ENCODE data around the gene RBBP8NL.

RBBP8NL gene

GRCh38 chr20:62398120-62398821, 29.1 kb downstream of the RBBP8NL start:
- in situ Hi-C loops (cut with MboI; ENCODE audit: low sequenced_read_pairs): no loop called here

GRCh38 chr20:62396367-62397239, 30.7 kb downstream of the RBBP8NL start:
- in situ Hi-C loops (cut with MboI; ENCODE audit: low sequenced_read_pairs): no loop called here

- in situ Hi-C loops (cut with MboI; ENCODE audit: low sequenced_read_pairs): no loop called here
Observed at GRCh38 chr20:62395311-62396242, 31.8 kb downstream of the RBBP8NL start.

- in situ Hi-C loops (cut with MboI; ENCODE audit: low sequenced_read_pairs): no loop called here
Observed at GRCh38 chr20:62394248-62395245, 32.8 kb downstream of the RBBP8NL start.

GRCh38 chr20:62393830-62394229, 33.5 kb downstream of the RBBP8NL start:
- in situ Hi-C loops (cut with MboI; ENCODE audit: low sequenced_read_pairs): no loop called here

GRCh38 chr20:62393335-62393665, 34.0 kb downstream of the RBBP8NL start:
- in situ Hi-C loops (cut with MboI; ENCODE audit: low sequenced_read_pairs): no loop called here

- in situ Hi-C loops (cut with MboI; ENCODE audit: low sequenced_read_pairs): no loop called here
Observed at GRCh38 chr20:62392621-62393334, 34.6 kb downstream of the RBBP8NL start.

GRCh38 chr20:62392077-62392418, 35.3 kb downstream of the RBBP8NL start:
- in situ Hi-C loops (cut with MboI; ENCODE audit: low sequenced_read_pairs): no loop called here

GRCh38 chr20:62391165-62392076, 35.9 kb downstream of the RBBP8NL start:
- in situ Hi-C loops (cut with MboI; ENCODE audit: low sequenced_read_pairs): no loop called here

- in situ Hi-C loops (cut with MboI; ENCODE audit: low sequenced_read_pairs): no loop called here
Observed at GRCh38 chr20:62390317-62391164, 36.8 kb downstream of the RBBP8NL start.

GRCh38 chr20:62389601-62390087, 37.7 kb downstream of the RBBP8NL start:
- in situ Hi-C loops (cut with MboI; ENCODE audit: low sequenced_read_pairs): no loop called here

- in situ Hi-C loops (cut with MboI; ENCODE audit: low sequenced_read_pairs): no loop called here
Observed at GRCh38 chr20:62388839-62389600, 38.3 kb downstream of the RBBP8NL start.

GRCh38 chr20:62387933-62388635, 39.3 kb downstream of the RBBP8NL start:
- in situ Hi-C loops (cut with MboI; ENCODE audit: low sequenced_read_pairs): no loop called here

GRCh38 chr20:62387219-62387913, 40.0 kb downstream of the RBBP8NL start:
- in situ Hi-C loops (cut with MboI; ENCODE audit: low sequenced_read_pairs): no loop called here

Measured in HL-60/S4 (cell line).